Measurements from ENCODE around the gene OPRD1.

Gene OPRD1

DNA sequence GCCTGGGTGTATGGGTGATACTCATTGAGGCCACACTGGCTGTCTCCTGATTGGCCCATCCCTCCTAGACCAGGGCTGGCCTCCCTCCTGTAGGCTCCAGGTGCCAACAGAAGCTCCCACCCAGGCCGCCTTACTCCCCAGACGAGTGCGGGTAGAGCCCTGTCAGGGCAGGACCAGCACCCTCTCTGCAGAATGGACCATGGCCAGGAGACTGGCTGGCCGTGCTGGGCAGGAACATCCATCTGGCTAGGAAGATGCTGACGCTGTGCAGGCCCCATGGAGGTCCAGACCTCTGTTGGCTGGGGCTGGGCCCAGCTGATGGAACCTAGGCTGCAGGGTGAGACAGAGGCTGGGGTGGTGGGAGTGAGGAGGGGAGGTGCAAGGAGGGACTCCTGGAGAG, 77.4 kb downstream of the OPRD1 start:
- DNase-seq (ENCODE audit: low read depth): no peak
- no peak overlapping the region for H3K4me3 ChIP-seq (ENCODE audit: control insufficient read depth, low read depth, low read length)
- TF ChIP-seq, protein P1, sequence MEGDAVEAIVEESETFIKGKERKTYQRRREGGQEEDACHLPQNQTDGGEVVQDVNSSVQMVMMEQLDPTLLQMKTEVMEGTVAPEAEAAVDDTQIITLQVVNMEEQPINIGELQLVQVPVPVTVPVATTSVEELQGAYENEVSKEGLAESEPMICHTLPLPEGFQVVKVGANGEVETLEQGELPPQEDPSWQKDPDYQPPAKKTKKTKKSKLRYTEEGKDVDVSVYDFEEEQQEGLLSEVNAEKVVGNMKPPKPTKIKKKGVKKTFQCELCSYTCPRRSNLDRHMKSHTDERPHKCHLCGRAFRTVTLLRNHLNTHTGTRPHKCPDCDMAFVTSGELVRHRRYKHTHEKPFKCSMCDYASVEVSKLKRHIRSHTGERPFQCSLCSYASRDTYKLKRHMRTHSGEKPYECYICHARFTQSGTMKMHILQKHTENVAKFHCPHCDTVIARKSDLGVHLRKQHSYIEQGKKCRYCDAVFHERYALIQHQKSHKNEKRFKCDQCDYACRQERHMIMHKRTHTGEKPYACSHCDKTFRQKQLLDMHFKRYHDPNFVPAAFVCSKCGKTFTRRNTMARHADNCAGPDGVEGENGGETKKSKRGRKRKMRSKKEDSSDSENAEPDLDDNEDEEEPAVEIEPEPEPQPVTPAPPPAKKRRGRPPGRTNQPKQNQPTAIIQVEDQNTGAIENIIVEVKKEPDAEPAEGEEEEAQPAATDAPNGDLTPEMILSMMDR (conservative IDR thresholded peaks at IDR 0.05; ENCODE audit: control insufficient read depth, insufficient read depth, low read depth, low read length): no peak

DNA sequence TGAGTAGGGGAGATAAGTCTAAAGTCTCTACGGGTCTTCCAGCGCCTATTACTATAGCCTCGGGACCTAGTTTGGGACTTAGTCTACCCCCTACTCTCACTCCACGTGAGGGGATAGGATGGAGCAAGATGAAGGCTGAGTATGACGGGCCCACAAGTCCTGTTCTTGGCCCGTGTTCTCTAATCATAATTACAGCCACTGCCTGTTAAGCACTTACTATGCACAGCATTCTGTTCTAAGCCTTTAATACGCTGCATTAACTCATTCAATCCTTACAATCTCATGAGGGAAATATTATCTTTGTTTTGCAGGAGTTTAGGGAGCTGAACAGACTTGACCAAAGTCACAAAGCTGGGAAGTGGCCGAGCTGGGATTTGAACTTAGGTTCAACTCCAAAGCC, 78.5 kb downstream of the OPRD1 start:
- no peak overlapping the region for H3K4me3 ChIP-seq (ENCODE audit: control insufficient read depth, low read depth, low read length)
- TF ChIP-seq, protein P1 (conservative IDR thresholded peaks at IDR 0.05; ENCODE audit: control insufficient read depth, insufficient read depth, low read depth, low read length): no peak
- no peak for DNase-seq (ENCODE audit: low read depth)

DNA sequence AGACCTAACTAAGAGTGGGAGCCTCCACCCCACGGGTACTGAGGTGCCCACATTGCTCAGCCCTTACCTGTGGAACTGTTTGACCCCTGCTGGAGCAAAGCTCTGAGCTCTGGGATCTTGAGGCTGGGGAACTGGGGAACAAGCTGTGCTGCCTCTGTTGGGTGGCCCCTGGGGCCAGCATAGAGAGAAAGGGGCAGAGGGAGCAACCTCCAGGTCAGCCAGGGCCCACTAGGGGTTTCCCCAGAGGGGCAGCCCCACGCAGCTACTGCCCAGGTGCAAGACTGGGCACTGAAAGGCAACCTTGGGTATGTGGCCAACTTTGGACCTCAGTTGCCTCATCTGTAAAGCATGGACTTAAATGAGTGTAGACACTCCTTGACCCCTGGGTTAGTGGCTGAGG, 78.9 kb downstream of the OPRD1 start:
- DNase-seq (ENCODE audit: low read depth): no peak
- TF ChIP-seq, protein P1 (conservative IDR thresholded peaks at IDR 0.05; ENCODE audit: control insufficient read depth, insufficient read depth, low read depth, low read length): no peak
- H3K4me3 ChIP-seq (ENCODE audit: control insufficient read depth, low read depth, low read length): no peak overlapping the region

DNA sequence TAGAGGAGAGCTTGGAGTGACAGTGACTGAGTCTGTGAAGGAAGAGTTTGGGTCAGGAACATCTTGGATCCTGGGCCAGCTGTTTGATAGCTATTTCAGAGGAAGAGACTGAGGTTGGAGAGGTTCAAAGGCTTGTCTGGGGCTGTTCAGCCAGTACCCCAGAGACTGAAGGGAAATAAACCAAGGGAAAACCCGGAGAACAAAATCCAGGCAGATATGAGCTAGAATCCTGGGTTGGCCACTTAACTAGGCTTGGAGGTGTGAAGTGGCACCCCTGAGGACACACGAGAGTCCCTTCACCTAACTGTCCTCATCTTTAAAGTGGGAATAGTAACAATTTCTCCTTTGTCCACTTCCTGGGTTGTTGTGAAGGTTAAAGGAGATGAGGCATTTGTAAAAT, 79.3 kb downstream of the OPRD1 start:
- TF ChIP-seq, protein P1 (conservative IDR thresholded peaks at IDR 0.05; ENCODE audit: control insufficient read depth, insufficient read depth, low read depth, low read length): no peak
- no peak for DNase-seq (ENCODE audit: low read depth)
- no peak overlapping the region for H3K4me3 ChIP-seq (ENCODE audit: control insufficient read depth, low read depth, low read length)

DNA sequence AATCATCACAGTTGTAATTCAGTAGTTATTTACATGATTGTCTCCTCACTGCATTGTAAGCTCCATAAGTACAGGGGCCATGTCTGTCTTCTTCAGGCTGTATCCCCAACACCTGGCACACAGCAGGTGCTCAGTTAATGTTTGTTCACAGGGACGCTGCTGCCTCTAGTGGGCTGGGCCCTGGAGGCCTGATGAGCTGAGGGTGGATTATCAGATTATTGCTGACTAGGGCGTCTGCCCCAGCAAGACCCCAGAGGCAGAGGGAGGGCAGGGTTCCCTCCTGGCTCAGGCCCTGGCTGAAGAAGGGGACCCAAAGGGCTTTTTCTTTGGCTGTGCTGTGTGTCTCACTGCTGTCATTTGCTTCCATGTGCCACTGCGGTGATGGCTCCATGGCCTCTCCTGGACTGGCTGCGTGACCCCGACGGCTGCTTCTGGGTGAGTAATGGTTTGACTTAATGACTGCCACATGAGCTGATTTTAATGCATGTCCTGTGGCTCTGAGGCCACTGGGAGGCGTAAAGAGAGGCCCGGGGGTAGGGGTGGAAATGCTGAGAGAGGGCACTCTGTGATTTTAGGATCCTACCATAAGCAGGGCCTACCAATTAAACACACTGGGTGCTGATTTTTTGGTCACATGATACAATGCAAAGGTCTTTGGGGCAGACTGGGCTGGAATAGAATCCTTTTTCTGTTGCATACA, 81.6 kb downstream of the OPRD1 start:
- TF ChIP-seq, protein P1 (conservative IDR thresholded peaks at IDR 0.05; ENCODE audit: control insufficient read depth, insufficient read depth, low read depth, low read length): peak; percentile 50
- H3K4me3 ChIP-seq (ENCODE audit: control insufficient read depth, low read depth, low read length): no peak overlapping the region
- DNase-seq (ENCODE audit: low read depth): peak; percentile 56

DNA sequence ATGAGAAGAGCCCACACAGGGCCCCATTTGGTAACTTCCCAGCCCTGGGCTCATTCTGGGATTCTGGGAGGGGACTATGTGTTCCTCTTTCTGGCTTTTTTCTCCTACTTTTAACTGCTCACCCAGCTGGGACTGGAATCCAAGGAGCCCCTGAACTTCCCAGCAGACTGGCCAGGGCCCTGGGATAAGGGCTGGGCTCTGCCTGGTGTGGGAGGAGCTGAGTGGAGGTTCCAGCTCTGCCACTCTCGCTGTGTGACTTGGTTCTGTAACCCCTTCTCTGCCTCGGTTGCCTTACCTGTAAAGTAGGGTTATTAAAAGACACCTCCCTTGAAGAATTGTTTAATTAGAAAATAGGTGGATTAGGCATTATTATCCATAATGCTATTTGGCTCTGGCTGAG, 82.8 kb downstream of the OPRD1 start:
- TF ChIP-seq, protein P1 (conservative IDR thresholded peaks at IDR 0.05; ENCODE audit: control insufficient read depth, insufficient read depth, low read depth, low read length): no peak

More for the DNA sequence above, 82.8 kb downstream of the OPRD1 start:
- no peak for DNase-seq (ENCODE audit: low read depth)
- H3K4me3 ChIP-seq (ENCODE audit: control insufficient read depth, low read depth, low read length): no peak overlapping the region

Data from fibroblast of mammary gland (primary cell).